SK-N-MC (cell line): Measurements from ENCODE around the gene PTPN7.

Experiments
- EZH2 ChIP-seq: fragments of 200-600 bp; sonication (generic); IDR thresholded peaks from one replicate; pipeline ENCODE4 v1.6.1; 2017; ENCODE audit warnings: antibody characterized with exemption
- POLR2AphosphoS5 ChIP-seq: IDR thresholded peaks from 2 replicates; pipeline ENCODE4 v1.6.1; 2012; ENCODE audit warnings: mild to moderate bottlenecking, low read depth, low read length, borderline replicate concordance

- TF ChIP-seq EZH2: no peak
- no peak for TF ChIP-seq POLR2AphosphoS5
Measured at GRCh38 chr1:202131956-202132821, 28.2 kb downstream of the PTPN7 start.
